Tongue (tissue), 2 donors: Measurements from ENCODE around the gene GASK1B. TPM values are rescaled to one million over a fixed set of nuclear protein-coding genes. Genes with fewer than 3 reads are reported as not detected.
A peak's percentile ranks its signal among the peaks of the same experiment; 100 is the strongest.

ENCODE experiments used
- DNase-seq: peaks from one replicate; pipeline ENCODE4 v3.0.0-alpha.2; 2015
- total RNA-seq: library from RNA; depleted of rRNA; stranded (reverse); fragments of >200 nt; gene quantifications from one replicate; pipeline ENCODE4 v1.2.3, GENCODE V29; 2014

Gene GASK1B
- total RNA-seq, 1 donor from 2014 or later, result 119 TPM

DNA sequence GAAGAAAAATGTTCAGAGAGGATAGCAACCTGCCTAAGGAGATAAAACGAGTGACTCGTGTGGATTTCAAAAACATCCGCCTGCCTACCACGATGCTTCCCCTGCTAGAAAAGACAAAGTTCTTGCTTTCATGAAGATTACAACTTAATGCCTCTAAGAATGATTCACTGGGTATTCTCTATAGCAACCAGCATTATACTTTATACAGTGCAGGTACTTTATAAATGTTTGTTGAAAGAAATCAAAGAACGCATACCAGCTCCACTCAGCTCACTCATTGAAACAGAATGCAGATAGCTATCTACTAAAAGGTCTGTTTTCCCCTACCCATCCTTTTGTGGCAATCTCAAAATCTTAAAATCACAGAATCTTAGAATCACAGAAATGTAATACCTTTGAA is 33.7 kb downstream of the GASK1B start:
- no peak for DNase-seq

DNA sequence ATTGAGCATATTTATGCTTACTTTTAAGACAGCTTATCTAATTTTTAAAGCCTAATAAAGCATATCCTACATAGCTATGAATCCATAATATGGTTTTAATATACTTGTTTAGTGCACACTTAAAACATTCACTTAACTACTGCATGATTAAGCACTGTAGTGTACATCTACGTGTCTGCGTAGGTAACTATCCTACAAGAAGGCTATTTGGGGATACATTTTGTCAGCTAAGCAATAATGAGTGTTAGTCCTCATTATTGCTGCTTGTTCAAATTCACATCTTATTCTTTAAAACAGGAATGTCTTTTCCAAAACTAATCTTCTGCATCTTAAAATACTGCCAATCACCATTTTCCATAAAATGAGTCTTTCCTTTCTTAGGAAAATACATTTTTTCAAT is 38.6 kb downstream of the GASK1B start:
- DNase-seq, result no peak

DNA sequence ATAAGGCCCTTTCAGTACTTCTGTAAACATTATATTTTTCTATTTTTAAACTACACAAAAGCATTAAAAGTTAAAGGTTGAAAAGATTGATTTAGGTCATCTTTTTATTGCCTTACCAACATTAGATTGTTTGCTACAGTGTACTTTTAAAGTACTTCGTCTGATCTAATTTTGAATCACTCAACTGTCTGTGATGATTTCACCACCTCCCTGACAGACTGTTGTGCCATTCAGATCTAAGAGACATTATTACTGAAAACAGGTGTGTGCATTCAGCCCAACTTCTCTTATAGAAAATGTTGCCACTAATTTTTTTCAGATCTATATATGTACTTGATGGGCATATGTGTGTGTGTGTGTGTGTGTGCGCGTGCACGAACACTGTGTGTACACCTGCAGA is 39.3 kb downstream of the GASK1B start:
- no peak for DNase-seq

DNA sequence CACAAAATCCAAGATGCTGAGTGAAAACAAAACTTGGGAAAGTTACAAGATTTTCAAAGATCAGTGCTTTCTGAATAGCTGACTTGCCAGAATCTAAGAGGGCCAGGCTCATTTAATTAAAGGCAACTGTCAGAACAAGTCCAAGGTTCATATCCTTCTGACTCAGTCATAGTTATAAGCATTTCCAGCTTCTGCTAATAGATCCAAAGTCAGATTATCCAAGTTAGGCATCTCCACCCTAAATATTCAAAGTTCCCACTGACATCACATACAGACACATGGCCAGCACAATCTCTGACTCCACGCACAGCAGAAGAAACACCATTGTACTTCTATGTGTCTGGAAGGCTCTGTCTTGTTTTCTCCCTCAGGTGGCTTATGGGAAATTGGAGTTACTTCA is 41.8 kb downstream of the GASK1B start:
- peak; percentile 67 for DNase-seq

DNA sequence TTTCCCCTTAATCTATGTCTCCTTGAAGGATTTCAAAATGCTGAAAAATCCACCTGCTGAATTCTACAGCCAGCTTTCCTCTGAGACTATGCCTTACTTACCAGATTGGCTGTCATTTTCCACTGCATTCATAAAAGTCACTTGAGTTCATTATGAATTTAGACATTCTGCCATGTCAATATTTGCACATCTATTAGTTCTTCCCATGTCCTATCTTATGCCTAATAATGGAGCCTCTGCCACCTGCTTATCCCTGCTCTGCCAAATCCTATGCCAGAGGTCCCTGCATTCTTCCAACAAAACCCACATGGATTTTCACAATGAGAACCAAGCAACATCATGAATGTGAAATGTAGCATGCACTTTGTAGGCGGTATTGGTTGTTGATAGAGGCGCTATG is 42.6 kb downstream of the GASK1B start:
- DNase-seq, result no peak

DNA sequence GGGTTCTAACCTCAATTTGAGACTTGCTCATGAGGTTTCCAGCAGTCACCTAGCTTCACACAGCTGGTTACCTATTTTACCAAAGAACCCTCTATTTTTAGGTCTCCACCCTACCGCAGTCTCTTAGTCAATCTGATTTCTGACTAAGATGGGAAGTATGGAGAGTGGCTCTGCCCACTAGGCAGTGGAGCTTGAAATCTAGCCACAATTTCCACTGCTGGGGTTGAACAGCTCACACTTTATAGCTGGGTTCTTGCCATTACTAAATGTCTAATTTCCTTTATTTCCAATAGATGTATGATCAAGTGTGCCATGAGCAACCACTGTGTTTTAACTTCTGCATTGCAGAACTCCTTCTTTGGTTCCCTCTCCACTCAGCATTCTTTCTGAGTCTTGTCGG is 43.1 kb downstream of the GASK1B start:
- no peak for DNase-seq

DNA sequence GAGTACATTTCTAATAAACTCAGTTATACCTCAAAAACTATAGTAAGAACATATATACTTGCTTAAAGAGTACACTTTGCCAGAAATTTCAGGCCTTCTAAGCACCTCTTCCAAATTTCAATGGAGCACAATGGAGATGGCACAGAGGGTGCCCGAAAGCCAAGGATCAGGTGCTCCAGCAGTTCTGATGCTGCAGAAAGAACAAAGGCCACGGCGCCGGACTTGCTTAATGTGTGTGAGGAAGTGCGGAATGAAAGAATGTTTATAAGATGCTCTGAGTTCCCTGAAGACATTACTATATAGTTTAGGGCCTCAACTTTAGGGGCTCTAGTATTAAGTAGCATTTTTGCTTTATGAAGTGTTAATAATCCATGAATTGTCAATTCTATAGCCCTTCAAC is 44.3 kb downstream of the GASK1B start:
- no peak for DNase-seq

DNA sequence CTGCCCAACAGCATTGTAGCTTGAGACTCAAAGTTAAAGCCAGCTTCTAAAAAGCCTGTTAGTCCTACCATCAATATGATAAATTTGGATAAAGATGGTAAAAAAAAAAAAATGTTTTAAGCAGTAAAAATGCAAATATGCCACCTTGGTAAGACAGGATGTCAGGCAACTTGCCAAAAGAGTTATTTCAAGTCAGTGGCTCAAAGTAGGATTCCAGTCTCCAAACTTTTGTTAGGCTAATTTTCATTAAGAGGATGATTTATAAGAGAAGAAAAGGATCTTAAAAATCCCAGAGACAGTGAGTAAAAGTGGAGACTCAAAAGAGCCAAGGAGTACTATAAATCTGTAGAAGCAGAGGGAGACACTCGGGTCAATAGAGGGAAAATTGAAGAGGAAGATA is 47.5 kb downstream of the GASK1B start:
- no peak for DNase-seq

Other genes starting within 250 kb of the GASK1B start
- 9.1 TPM for gene TMEM144, start 37.5 kb upstream of the GASK1B start, total RNA-seq